Bronchial epithelial cell (primary cell): ENCODE measurements around the gene ROBO3. TPM values are rescaled to one million over a fixed set of nuclear protein-coding genes. Genes with fewer than 3 reads are reported as not detected.

Source experiments
- DNase-seq: peaks from one replicate; pipeline ENCODE4 v3.0.0-alpha.2; 2010; ENCODE audit warnings: low read depth
- FAIRE-seq: peaks from 2 replicates; lab custom pipeline; 2011; peaks lifted over from hg19 to GRCh38; lab: Jason Lieb, UNC
- H3K27me3 ChIP-seq: 2 replicates; pipeline ENCODE4 v1.5.1; 2011; ENCODE audit warnings: low read length; ENCODE audit not compliant: control insufficient read depth, insufficient read depth
- H3K36me3 ChIP-seq: 2 replicates; pipeline ENCODE4 v1.5.1; 2011; ENCODE audit warnings: low read length; ENCODE audit not compliant: control insufficient read depth, insufficient read depth
- H3K4me3 ChIP-seq: 2 replicates; pipeline ENCODE4 v1.5.1; 2011; ENCODE audit warnings: mild to moderate bottlenecking, low read depth, low read length, control low read depth
- total RNA-seq: library from RNA; depleted of rRNA; stranded (reverse); fragments of >200 nt; gene quantifications from 2 replicates; pipeline ENCODE4 v1.2.1, GENCODE V29; 2014
- TF ChIP-seq, protein P1 (sequence below): IDR thresholded peaks from 2 replicates; pipeline ENCODE4 v1.5.1; 2011; ENCODE audit warnings: mild to moderate bottlenecking, moderate library complexity, low read length, control low read depth, inconsistent platforms; ENCODE audit not compliant: insufficient read depth, severe bottlenecking

Gene ROBO3
- total RNA-seq, 1 donor from 2014 or later, result 29.5 TPM

DNA sequence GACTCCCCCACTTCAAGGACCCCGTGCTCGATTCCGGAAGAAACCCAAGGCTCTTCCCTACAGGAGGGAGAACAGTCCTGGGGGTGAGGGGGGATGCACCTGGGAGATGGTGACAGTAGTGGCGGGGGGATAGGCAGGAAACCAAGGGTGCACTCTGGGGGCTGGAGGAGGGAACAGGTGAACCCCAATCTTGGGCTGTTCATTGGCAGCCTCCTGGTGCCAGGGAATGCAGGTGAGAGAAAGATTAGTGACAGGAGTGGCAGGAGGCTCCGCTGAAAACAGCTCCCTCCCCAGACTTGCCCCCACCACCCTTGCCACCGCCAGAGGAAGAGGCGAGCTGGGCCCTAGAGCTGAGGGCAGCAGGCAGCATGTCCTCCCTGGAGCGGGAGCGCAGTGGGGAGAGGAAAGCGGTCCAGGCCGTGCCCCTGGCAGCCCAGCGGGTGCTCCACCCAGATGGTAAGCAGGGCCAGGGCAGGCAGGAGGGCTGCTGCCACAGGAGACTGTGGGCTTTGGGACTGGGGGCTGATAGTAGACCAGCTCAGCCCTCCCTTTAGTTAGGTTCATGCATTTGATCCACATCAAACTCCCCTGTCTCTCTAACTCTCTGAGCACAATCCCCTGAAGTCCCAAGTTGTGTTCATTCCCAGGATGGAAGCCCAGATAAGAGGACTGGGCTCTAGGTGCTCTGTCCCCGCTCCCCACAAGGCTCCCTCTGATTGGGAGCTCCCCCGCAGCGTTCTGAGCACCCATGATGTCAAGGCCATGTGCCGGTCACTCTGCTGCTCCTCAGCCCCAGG, 14.5 kb downstream of the ROBO3 start:
- no peak overlapping the region for H3K4me3 ChIP-seq
- no peak for DNase-seq
- TF ChIP-seq, protein P1, sequence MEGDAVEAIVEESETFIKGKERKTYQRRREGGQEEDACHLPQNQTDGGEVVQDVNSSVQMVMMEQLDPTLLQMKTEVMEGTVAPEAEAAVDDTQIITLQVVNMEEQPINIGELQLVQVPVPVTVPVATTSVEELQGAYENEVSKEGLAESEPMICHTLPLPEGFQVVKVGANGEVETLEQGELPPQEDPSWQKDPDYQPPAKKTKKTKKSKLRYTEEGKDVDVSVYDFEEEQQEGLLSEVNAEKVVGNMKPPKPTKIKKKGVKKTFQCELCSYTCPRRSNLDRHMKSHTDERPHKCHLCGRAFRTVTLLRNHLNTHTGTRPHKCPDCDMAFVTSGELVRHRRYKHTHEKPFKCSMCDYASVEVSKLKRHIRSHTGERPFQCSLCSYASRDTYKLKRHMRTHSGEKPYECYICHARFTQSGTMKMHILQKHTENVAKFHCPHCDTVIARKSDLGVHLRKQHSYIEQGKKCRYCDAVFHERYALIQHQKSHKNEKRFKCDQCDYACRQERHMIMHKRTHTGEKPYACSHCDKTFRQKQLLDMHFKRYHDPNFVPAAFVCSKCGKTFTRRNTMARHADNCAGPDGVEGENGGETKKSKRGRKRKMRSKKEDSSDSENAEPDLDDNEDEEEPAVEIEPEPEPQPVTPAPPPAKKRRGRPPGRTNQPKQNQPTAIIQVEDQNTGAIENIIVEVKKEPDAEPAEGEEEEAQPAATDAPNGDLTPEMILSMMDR, result no peak

GRCh38 chr11:124880290-124880611, 15.0 kb downstream of the ROBO3 start:
- FAIRE-seq (no peak), DNase-seq (no peak)
- no peaks in the 10 kb centered on the region for H3K27me3 ChIP-seq
- TF ChIP-seq, protein P1, result no peak
- H3K36me3 ChIP-seq, result peaks cover 2% of the 10 kb centered on the region
- no peak overlapping the region for H3K4me3 ChIP-seq

More for the DNA sequence above, 14.5 kb downstream of the ROBO3 start:
- H3K27me3 ChIP-seq, result no peaks in the 10 kb centered on the region
- FAIRE-seq, result no peak
- H3K36me3 ChIP-seq, result peaks cover 2% of the 10 kb centered on the region

DNA sequence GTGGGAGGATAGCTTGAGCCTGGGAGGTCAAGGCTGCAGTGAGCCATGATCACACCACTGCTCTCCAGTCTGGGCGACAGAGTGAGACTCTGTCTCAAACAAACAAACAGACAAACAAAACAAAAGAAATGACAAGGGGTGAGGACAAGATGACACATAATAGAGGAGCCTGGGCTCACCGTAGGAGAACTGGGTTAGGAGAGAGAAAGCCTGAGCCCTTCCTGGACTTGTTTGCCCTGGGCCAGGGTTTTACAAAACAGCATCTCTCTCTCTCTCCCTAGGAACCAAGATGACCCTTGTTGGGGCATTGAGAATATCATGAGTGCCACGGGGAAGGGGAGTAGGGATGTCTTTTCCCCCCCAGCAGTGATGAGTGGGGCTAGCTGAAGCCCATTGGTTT, 15.7 kb downstream of the ROBO3 start:
- Histone ChIP-seq H3K27me3 (no peaks in the 10 kb centered on the region), H3K36me3 (peaks cover 2% of the 10 kb centered on the region), H3K4me3 (no peak overlapping the region)
- TF ChIP-seq, protein P1, result no peak
- DNase-seq (no peak), FAIRE-seq (no peak)

GRCh38 chr11:124882339-124883071, 17.3 kb downstream of the ROBO3 start:
- DNase-seq, result no peak
- Histone ChIP-seq H3K27me3 (no peaks in the 10 kb centered on the region), H3K4me3 (no peak overlapping the region), H3K36me3 (peaks cover 2% of the 10 kb centered on the region)
- FAIRE-seq, result no peak
- TF ChIP-seq, protein P1, result no peak

DNA sequence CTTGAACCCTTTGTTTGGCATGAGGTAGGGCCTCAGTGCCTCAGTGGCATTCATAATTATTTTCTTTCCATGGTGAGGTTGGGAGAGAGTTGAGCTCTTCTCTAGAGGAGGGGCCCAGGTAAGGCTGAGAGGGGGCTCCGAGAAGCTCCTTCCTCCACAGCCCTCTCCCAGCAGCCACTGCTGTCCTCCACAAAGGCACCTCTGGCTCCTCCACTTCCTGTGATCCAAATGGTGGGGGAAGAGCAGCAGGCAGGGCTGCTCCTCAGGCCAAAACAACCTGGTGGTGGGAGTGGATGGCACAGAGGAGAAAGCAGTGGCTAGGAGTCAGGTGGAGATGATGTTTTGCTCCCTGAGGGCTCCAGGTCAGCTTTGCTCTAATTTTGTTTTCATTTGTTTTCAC, 19.1 kb downstream of the ROBO3 start:
- TF ChIP-seq, protein P1, result no peak
- Histone ChIP-seq H3K36me3 (no peaks in the 10 kb centered on the region), H3K27me3 (no peaks in the 10 kb centered on the region), H3K4me3 (no peak overlapping the region)
- FAIRE-seq (no peak), DNase-seq (no peak)
